ENCODE data around the gene SUPT4H1. TPM values are rescaled to one million over a fixed set of nuclear protein-coding genes. Genes with fewer than 3 reads are reported as not detected.

The SUPT4H1 gene
- total RNA-seq, 1 experiment from 2014 or later = 100.0 TPM

- CTCF ChIA-PET = interaction anchor here (0.5 to 0.6 kb wide), 2 partner anchors 95 to 274 kb away, joined by 3 read pairs; partner anchors contain the start of gene RNF43
Measured at GRCh38 chr17:58321571-58322525, 30.2 kb downstream of the SUPT4H1 start.

GRCh38 chr17:58320570-58321323, 31.3 kb downstream of the SUPT4H1 start:
- no peak overlapping the region for H3K27ac ChIP-seq (ENCODE audit: low read length)
- intact Hi-C loops (cut with micrococcal nuclease) = no loop called here
- H3K36me3 ChIP-seq (ENCODE audit: low read depth, low read length) = no peaks in the 10 kb centered on the region
- BruUV-seq (replicated peaks) = no TSS peak
- CTCF ChIA-PET = interaction anchor here (0.5 kb wide), 1 partner anchor 275 kb away, joined by 3 read pairs; no protein-coding TSS in a partner anchor
- TF ChIP-seq CTCF (conservative IDR thresholded peaks at IDR 0.05; ENCODE audit: low read depth, low read length) (no peak), EZH2phosphoT487 (IDR thresholded peaks at IDR 0.05; ENCODE audit: borderline replicate concordance, low read length) (no peak)
- H4K20me1 ChIP-seq (ENCODE audit: low read length) = no peaks in the 10 kb centered on the region
- no peak overlapping the region for H3K9ac ChIP-seq (ENCODE audit: low read length)
- no peaks in the 10 kb centered on the region for H3K27me3 ChIP-seq (ENCODE audit: low read length)
- DNase-seq = no peak
- no peak overlapping the region for H2AFZ ChIP-seq (ENCODE audit: low read length)
- POLR2A ChIA-PET (ENCODE audit: unreplicated experiment) = no interaction called here
- H3K4me1 ChIP-seq (ENCODE audit: insufficient read depth, low read length) = peaks cover 18% of the 10 kb centered on the region
- H3F3A ChIP-seq (ENCODE audit: low read length, unreplicated experiment) = no peaks in the 10 kb centered on the region
- H3K79me2 ChIP-seq (ENCODE audit: low read length) = no peaks in the 10 kb centered on the region
- H3K9me3 ChIP-seq (ENCODE audit: low read length) = no peaks in the 10 kb centered on the region
- H3K4me2 ChIP-seq (ENCODE audit: low read length) = no peak overlapping the region
- no peak overlapping the region for H3K4me3 ChIP-seq (ENCODE audit: low read length)
- no peak for ATAC-seq
- H3K9me2 ChIP-seq (replicated peaks; ENCODE audit: low read length) = no peaks in the 10 kb centered on the region

More at GRCh38 chr17:58321571-58322525, 30.2 kb downstream of the SUPT4H1 start:
- H3K9me2 ChIP-seq (replicated peaks; ENCODE audit: low read length) = no peaks in the 10 kb centered on the region
- no peaks in the 10 kb centered on the region for H3K79me2 ChIP-seq (ENCODE audit: low read length)
- H3K27me3 ChIP-seq (ENCODE audit: low read length) = no peaks in the 10 kb centered on the region
- no peaks in the 10 kb centered on the region for H3K36me3 ChIP-seq (ENCODE audit: low read depth, low read length)
- no TSS peak for BruUV-seq (replicated peaks)
- peak; percentile 21 for ATAC-seq
- peak; percentile 40 for DNase-seq
- H3K4me3 ChIP-seq (ENCODE audit: low read length) = no peak overlapping the region
- no peak overlapping the region for H2AFZ ChIP-seq (ENCODE audit: low read length)
- no peaks in the 10 kb centered on the region for H3K9me3 ChIP-seq (ENCODE audit: low read length)
- H3K27ac ChIP-seq (ENCODE audit: low read length) = no peak overlapping the region
- no peak overlapping the region for H3K4me2 ChIP-seq (ENCODE audit: low read length)
- no peak overlapping the region for H3K9ac ChIP-seq (ENCODE audit: low read length)
- no peaks in the 10 kb centered on the region for H4K20me1 ChIP-seq (ENCODE audit: low read length)
- H3F3A ChIP-seq (ENCODE audit: low read length, unreplicated experiment) = no peaks in the 10 kb centered on the region
- no peak for TF ChIP-seq EZH2 (IDR thresholded peaks at IDR 0.05; ENCODE audit: low read length, unreplicated experiment)
- no peak for TF ChIP-seq EZH2phosphoT487 (IDR thresholded peaks at IDR 0.05; ENCODE audit: borderline replicate concordance, low read length)
- no peak for TF ChIP-seq CTCF (conservative IDR thresholded peaks at IDR 0.05; ENCODE audit: low read depth, low read length)
- intact Hi-C loops (cut with micrococcal nuclease) = no loop called here
- POLR2A ChIA-PET (ENCODE audit: unreplicated experiment) = no interaction called here
- H3K4me1 ChIP-seq (ENCODE audit: insufficient read depth, low read length) = peaks cover 15% of the 10 kb centered on the region

Measured in PC-3 (cell line).